DMS153 treated with DMSO at 0.1 percent for 48 hours (cell line): ENCODE results near the gene NMU.
"Not testable (repeated sequence)": the region's sequence is repeated elsewhere in the genome, so short reads cannot be mapped to it uniquely, and the experiment has no call there.

Experiments used
- DNase-seq: peaks from one replicate; lab custom pipeline; 2025; ENCODE audit not compliant: unreplicated experiment; lab: John Stamatoyannopoulos, UW

The NMU gene

GRCh38 chr4:55625835-55626234 is 10.3 kb downstream of the NMU start:
- no peak for DNase-seq

- not testable (repeated sequence) for DNase-seq
These were observed 12.0 kb downstream of the NMU start for GRCh38 chr4:55624063-55624462.

- DNase-seq = no peak
These were observed 17.5 kb downstream of the NMU start for GRCh38 chr4:55618546-55619143.

DNA sequence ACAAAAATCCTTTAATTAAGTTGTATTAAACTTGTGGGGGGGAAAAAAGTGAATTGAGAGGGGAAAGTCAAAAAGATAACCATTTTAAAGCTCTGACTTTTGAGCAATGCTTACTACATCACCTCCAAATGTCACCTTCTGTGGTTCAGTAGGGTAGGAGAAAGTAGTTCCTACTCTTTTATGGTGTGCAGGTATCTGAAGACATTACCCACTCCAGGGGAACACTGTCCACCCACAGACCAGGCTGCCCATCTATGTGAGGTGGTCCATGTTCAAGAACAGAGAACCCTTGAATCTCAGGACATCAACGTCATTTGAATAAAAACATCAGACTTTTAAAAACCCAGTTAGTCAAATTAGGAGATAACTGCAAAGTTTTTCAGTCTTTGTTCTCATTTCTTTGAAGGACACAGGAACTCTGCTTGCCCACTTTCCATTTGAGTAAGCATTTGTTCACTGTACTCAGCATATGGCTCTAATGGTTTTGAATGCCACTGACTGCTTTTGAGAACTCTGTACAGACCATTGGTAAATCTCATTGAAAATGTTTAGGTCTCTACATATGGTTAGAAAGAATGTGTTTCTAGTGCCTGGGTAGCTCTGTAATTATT is 18.4 kb downstream of the NMU start:
- DNase-seq = no peak

GRCh38 chr4:55615008-55615407 is 21.1 kb downstream of the NMU start:
- DNase-seq = no peak

DNA sequence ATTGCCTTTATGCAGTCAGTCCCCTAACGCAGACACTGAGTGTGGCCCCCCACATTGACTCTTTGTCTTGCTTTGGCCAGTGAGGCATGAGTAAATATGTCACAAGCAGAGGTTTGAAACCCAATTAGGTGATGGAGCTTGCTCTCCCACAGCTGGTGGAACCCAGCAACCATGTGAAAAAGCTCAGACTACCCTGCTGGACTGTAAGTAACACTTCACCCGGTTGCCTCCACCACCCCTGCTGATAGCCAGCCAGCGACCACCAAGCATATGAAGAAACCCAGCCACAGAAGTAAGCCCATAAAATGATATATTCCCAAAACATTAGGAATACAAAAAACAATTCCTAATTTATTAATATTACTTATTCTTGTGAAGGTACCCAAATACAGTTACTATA is 22.5 kb downstream of the NMU start:
- no peak for DNase-seq

DNA sequence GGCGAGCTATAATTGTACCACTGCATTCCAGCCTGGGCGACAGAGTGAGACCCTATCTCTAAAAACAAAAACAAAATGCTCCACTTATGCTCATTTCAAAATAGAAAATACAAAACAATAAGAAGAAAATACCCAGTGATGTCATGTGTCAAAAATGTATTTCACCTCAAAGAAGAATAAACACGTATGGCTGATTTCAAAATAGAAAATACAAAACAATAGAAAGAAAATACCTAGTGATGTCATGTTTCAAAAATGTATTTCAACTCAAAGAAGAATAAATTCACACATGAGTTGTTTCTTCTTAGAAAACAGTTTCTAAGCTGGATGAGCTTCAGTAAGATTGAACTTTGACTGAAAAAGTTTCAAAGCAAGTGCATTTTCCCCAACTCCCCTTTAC is 23.8 kb downstream of the NMU start:
- no peak for DNase-seq

- DNase-seq = no peak
These were observed 24.6 kb downstream of the NMU start for GRCh38 chr4:55611358-55612059.

- DNase-seq = no peak
These were observed 25.7 kb downstream of the NMU start for GRCh38 chr4:55610381-55610780.

- DNase-seq = no peak
These were observed 26.7 kb downstream of the NMU start for GRCh38 chr4:55609393-55609866.

DNA sequence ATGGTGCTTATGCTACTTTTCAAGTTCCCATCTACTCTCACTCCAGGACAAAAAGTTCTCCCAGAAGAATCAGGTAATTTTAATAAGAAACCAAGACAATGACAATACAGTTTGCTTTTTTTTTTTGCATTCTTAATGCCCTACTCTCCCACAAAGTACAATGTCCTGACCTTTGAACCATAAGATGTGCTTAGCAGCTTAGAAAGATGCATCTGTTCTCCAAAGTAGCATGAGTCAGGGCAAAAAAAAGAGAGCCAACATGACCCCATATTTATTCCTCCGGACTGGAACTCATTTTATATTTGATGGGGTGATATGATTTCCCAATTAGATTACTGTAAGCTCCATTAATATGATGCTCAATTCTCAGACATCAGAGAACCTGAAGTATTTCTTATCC is 27.5 kb downstream of the NMU start:
- no peak for DNase-seq

GRCh38 chr4:55604996-55605395 is 31.1 kb downstream of the NMU start:
- DNase-seq = no peak

DNA sequence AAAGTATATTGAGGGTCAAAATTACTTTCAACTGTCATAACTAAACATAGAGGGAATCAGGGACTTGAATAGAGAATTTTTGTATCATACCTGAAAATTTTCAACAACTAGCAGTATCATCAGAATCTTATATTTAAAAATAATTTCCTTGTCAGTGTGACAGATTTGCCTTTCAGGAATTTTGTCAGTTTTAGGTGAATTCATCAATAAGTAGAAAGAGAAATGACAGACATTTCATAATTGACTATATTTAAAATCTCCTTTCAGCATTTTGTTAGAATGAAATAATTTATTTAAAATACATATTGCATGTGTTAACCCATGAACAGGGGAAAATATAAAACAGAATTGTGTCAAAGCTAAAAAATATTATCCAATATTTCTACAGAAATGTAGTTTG is 35.5 kb downstream of the NMU start:
- no peak for DNase-seq

GRCh38 chr4:55598641-55599040 is 37.5 kb downstream of the NMU start:
- no peak for DNase-seq

DNA sequence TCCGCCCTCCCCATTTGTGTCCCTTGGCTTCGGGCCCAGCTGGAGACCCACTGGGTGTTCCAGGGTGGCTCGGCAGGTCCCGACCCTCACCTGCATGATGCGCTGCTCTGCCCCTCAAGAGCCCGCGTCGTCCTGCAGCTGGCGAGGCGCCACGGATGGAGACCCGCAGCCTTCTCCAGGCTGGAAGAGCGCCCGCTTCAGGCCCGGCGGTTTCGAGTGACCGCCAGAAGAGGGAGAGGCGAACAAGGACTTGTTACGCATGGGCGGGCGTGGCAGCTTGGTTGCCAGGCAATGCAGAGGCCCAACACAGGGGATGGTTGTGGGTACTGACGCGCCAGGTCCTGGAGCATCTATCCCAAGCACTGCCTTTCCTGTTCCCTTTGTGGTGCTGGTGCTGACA is 44.1 kb downstream of the NMU start, which contains the start of gene PDCL2:
PDCL2 (minus strand) TSS at position 232 of the 400 bp plus-strand sequence; CDS start at position 96, 136 bp downstream.
- no peak for DNase-seq

GRCh38 chr4:55588160-55588559 is 47.9 kb downstream of the NMU start:
- DNase-seq = no peak

DNA sequence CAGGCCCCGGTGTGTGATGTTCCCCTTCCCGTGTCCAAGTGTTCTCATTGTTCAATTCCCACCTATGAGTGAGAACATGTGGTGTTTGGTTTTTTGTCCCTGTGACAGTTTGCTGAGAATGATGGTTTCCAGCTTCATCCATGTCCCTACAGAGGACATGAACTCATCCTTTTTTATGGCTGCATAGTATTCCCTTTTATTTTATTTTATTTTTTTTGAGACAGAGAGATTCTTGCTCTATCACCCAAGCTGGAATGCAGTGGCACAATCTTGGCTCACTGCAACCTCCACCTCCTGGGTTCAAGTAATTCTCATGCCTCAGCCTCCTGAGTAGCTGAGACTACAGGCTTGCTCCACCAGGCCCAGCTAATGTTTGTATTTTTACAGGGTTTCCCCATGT is 53.3 kb downstream of the NMU start:
- DNase-seq = not testable (repeated sequence)

DNA sequence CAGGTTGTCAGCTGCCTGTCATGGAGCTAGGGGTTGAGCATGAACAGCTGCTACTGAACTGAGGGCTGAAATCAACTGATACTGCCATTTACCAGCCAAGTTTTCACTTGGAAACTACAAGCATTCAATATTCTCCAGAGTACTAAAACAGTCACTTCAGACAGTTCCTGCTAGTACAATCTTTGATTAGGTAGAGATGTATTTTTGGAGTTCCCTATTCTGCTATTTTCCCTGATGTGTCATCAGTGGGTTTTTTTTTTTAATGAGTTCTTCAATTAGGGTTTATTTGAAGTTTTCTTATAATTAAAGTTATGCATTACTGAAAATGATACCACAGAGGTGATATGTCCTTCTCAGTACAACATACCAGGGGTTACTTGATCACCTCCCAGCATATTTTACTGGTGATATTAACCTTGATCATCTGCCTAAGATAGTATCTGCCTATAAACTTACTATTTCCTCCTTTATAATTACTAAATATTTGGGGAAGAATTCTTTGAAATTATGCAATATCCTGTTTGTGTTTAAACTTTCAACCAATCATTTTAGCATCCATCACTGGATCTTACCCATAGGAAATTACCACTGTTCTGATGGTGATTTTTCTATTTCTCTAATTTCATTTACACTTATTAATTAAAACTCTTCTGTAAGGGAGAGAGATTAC is 57.6 kb downstream of the NMU start:
- DNase-seq = no peak

GRCh38 chr4:55575513-55575912 is 60.6 kb downstream of the NMU start:
- DNase-seq = no peak

DNA sequence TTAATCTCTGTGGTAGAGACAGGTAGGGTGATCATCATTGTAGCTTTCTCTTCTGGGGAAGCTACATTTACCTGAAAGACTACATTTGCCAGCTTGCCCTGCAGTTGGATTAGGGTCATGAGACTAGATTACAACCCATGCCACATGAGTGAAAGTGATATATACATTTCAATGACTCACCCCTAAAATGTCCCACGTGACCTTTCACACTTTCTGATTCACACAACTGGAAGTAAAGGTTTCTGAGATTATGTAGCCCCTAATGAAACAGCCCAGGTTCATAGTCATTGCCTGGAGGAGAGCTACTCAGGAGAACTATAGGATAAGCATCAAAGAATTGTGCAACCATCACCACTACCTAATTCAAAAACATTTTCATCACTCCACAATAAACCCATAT is 61.8 kb downstream of the NMU start:
- DNase-seq = no peak

- DNase-seq = no peak
These were observed 64.3 kb downstream of the NMU start for GRCh38 chr4:55571806-55572205.
